DOHH2 (cell line): ENCODE results near the gene HOXA6.

Source experiments
- EZH2phosphoT487 ChIP-seq: fragments of 200-600 bp; sonication (generic); IDR thresholded peaks from 2 replicates; pipeline ENCODE4 v1.6.1; 2017; ENCODE audit warnings: borderline replicate concordance, mild to moderate bottlenecking, antibody characterized with exemption, low read length, moderate library complexity, mixed read lengths
- TF ChIP-seq, protein P1 (sequence below): fragments of 200-600 bp; sonication (generic); IDR thresholded peaks from one replicate; pipeline ENCODE4 v1.5.1; 2014; ENCODE audit warnings: antibody characterized with exemption, mild to moderate bottlenecking, low read depth, low read length; ENCODE audit not compliant: poor library complexity, severe bottlenecking

DNA sequence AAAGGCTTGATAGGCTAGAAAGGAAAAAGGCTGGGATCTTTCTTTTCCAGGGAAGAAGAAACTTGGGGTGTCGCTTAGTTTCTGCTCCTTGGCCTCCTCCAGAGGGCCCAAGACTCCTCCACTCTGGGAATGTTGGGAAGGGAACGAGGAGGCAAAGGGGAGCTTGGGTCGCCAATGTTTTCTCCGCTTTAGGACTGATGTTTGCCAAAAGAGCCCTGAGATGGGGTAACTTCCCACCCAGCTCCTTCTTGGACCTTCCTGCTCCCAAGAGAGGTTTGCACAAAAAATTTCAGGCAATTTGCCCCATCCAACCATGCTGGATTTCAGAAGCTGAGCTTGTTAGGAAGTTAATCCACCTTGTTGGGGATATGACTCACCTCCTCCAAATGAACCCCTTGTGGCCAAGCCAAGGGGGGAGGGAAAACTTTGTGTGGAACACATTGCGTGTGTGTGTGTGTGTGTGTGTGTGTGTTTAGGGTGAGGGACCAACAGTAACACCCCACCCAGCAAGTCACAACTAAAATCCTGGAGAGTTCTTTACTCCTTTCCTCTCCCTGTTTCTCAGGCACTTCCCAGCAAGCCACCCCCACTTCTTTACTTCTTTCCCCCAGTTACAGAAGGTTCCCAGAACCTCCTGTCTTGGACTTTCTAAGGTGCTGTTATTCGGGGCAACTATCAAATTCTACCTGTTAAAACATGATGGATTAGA lies 36.4 kb downstream of the HOXA6 start:
- TF ChIP-seq, protein P1, sequence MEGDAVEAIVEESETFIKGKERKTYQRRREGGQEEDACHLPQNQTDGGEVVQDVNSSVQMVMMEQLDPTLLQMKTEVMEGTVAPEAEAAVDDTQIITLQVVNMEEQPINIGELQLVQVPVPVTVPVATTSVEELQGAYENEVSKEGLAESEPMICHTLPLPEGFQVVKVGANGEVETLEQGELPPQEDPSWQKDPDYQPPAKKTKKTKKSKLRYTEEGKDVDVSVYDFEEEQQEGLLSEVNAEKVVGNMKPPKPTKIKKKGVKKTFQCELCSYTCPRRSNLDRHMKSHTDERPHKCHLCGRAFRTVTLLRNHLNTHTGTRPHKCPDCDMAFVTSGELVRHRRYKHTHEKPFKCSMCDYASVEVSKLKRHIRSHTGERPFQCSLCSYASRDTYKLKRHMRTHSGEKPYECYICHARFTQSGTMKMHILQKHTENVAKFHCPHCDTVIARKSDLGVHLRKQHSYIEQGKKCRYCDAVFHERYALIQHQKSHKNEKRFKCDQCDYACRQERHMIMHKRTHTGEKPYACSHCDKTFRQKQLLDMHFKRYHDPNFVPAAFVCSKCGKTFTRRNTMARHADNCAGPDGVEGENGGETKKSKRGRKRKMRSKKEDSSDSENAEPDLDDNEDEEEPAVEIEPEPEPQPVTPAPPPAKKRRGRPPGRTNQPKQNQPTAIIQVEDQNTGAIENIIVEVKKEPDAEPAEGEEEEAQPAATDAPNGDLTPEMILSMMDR: no peak
- TF ChIP-seq EZH2phosphoT487: no peak
